ENCODE results near the gene C5orf24.

The C5orf24 gene

DNA sequence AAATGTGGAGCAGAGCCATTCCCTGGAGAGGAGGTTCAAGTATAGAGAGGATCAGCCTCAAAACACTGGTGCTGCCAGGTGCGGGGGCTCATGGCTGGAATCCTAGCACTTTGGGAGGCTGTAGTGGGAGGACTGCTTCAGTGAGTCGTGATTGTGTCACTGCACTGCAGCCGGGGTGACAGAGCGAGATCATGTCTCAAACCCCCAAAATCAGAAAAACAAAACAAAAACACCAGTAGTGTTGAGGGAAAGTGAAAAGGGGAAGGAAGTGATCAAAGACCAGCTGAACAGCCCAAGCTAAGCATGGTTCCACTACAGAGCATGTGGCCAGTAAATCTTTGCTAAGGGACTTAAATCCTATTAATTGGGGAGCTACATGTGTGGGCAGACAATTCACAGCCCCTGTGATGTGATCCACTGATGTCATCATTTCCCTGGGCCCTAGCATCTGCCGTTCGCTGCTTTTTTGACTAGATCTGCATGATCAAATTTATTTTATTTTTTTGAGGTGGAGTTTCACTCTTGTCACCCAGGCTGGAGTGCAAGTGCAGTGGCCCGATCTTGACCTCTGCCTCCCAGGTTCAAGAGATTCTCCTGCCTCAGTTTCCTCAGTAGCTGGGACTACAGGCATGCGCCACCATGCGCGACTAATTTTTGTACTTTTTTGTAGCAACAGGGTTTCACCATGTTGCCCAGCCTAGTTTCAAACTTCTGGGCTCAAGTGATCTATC lies 56.5 kb downstream of the C5orf24 start:
- TF ChIP-seq EGR2 (tag by site-specific recombination; IDR thresholded peaks at IDR 0.05; ENCODE audit: low read depth): 0 out of 2 replicates have a peak, but pooled peaks have one; percentile 30
- TF ChIP-seq, protein P1, sequence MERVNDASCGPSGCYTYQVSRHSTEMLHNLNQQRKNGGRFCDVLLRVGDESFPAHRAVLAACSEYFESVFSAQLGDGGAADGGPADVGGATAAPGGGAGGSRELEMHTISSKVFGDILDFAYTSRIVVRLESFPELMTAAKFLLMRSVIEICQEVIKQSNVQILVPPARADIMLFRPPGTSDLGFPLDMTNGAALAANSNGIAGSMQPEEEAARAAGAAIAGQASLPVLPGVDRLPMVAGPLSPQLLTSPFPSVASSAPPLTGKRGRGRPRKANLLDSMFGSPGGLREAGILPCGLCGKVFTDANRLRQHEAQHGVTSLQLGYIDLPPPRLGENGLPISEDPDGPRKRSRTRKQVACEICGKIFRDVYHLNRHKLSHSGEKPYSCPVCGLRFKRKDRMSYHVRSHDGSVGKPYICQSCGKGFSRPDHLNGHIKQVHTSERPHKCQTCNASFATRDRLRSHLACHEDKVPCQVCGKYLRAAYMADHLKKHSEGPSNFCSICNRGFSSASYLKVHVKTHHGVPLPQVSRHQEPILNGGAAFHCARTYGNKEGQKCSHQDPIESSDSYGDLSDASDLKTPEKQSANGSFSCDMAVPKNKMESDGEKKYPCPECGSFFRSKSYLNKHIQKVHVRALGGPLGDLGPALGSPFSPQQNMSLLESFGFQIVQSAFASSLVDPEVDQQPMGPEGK (tag by site-specific recombination; IDR thresholded peaks at IDR 0.05): peak; percentile 21; the same call in 1 of the 2 replicates
- TF ChIP-seq ZBTB48 (tag by site-specific recombination; IDR thresholded peaks at IDR 0.05): 0 out of 2 replicates have a peak, but pooled peaks have one; percentile 16
- peak; percentile 61; the same call in 1 of the 2 replicates for TF ChIP-seq ZNF24 (tag by site-specific recombination; IDR thresholded peaks at IDR 0.05)
- TF ChIP-seq, protein P2, sequence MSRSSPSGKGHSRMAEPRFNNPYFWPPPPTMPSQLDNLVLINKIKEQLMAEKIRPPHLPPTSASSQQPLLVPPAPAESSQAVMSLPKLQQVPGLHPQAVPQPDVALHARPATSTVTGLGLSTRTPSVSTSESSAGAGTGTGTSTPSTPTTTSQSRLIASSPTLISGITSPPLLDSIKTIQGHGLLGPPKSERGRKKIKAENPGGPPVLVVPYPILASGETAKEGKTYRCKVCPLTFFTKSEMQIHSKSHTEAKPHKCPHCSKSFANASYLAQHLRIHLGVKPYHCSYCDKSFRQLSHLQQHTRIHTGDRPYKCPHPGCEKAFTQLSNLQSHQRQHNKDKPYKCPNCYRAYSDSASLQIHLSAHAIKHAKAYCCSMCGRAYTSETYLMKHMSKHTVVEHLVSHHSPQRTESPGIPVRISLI (tag by site-specific recombination; IDR thresholded peaks at IDR 0.05): no peak
- TF ChIP-seq ZBTB21 (tag by site-specific recombination; IDR thresholded peaks at IDR 0.05): peak; percentile 84; the same call in 1 of the 2 replicates
- TF ChIP-seq, protein P3, sequence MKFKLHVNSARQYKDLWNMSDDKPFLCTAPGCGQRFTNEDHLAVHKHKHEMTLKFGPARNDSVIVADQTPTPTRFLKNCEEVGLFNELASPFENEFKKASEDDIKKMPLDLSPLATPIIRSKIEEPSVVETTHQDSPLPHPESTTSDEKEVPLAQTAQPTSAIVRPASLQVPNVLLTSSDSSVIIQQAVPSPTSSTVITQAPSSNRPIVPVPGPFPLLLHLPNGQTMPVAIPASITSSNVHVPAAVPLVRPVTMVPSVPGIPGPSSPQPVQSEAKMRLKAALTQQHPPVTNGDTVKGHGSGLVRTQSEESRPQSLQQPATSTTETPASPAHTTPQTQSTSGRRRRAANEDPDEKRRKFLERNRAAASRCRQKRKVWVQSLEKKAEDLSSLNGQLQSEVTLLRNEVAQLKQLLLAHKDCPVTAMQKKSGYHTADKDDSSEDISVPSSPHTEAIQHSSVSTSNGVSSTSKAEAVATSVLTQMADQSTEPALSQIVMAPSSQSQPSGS (tag by site-specific recombination; IDR thresholded peaks at IDR 0.05; ENCODE audit: low read depth): peak; percentile 13; the same call in 1 of the 2 replicates
- TF ChIP-seq ZFHX2 (tag by site-specific recombination; conservative IDR thresholded peaks at IDR 0.05): peak; percentile 71
- no peak for TF ChIP-seq ZNF623 (tag by site-specific recombination; IDR thresholded peaks at IDR 0.05)
- TF ChIP-seq ZNF16 (tag by site-specific recombination; IDR thresholded peaks at IDR 0.05; ENCODE audit: low read depth): no peak
- TF ChIP-seq, protein P4, sequence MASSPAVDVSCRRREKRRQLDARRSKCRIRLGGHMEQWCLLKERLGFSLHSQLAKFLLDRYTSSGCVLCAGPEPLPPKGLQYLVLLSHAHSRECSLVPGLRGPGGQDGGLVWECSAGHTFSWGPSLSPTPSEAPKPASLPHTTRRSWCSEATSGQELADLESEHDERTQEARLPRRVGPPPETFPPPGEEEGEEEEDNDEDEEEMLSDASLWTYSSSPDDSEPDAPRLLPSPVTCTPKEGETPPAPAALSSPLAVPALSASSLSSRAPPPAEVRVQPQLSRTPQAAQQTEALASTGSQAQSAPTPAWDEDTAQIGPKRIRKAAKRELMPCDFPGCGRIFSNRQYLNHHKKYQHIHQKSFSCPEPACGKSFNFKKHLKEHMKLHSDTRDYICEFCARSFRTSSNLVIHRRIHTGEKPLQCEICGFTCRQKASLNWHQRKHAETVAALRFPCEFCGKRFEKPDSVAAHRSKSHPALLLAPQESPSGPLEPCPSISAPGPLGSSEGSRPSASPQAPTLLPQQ (tag by site-specific recombination; IDR thresholded peaks at IDR 0.05): peak; percentile 49; the same call in 1 of the 2 replicates
- peak; percentile 56 for TF ChIP-seq ZNF629 (tag by site-specific recombination; IDR thresholded peaks at IDR 0.05)
- TF ChIP-seq ZNF335 (tag by site-specific recombination; conservative IDR thresholded peaks at IDR 0.05): peak; percentile 76
- POLR2A ChIA-PET: no interaction called here

DNA sequence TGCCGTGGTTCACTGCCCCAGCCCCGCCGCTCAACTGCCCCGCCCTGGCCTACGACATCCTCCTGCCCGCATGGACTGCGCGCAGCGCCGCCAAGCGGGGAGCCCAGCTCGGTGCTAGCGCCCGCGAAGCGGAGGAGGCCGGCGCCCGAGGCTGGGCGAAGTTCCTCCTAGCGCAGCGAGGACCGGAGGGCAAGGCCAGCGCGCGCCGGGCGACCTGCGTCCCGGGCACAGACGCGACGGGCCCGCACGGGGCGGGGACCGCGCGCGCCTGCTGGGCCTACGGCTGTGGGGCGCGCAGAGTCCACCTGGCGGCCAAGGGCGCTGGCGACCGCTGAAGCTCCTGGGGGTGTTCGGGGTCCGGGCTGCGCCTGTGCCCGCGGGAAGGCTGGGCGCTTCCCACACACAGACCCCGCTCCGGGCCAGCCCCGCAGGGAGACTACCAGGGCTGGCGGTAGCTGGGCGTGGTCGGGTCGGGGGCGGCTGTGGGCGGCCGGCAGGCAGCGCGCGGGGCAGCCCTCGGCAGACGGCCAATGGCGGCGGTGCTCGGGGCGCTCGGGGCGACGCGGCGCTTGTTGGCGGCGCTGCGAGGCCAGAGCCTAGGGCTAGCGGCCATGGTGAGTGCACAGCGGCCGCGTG lies 59.0 kb downstream of the C5orf24 start, which contains the start of gene PCBD2:
PCBD2 (plus strand) TSS at position 522 of the 636 bp plus-strand sequence; CDS start at position 531, 9 bp downstream.
- ChIA-PET POLR2A (interaction anchor here (0.6 to 2.3 kb wide), 15 partner anchors 30 to 768 kb away, joined by 3 to 17 read pairs (median 3); partner anchors contain the start of genes C5orf24, CAMLG and TXNDC15), CTCF (interaction anchor here (0.5 to 1.8 kb wide), 24 partner anchors 9 to 1335 kb away, joined by 3 to 10 read pairs (median 4); partner anchors contain the start of genes C5orf24 and DDX46)
- H3K4me1 ChIP-seq (ENCODE audit: control insufficient read depth, insufficient read depth, low read length): no peaks in the 10 kb centered on the region
- H3K9me3 ChIP-seq (ENCODE audit: control insufficient read depth, insufficient read depth, low read depth, low read length): no peaks in the 10 kb centered on the region
- H3K4me3 ChIP-seq (ENCODE audit: low read depth, low read length): peak within 1 kb of the TSS; percentile 83
- peaks cover 0 to 17% of the 10 kb centered on the region in 2 experiments; a peak in 2 of 3 replicates for H3K36me3 ChIP-seq (ENCODE audit: control insufficient read depth in 2 of 2, insufficient read depth in 1 of 2, low read length in 2 of 2)
- peak within 1 kb of the TSS; percentile 96 for H3K27ac ChIP-seq (ENCODE audit: extremely low read depth, low read depth, low read length)
- TF ChIP-seq ZNF777 (tag by site-specific recombination; IDR thresholded peaks at IDR 0.05; ENCODE audit: borderline replicate concordance) (no peak), YY1 (tag by site-specific recombination; IDR thresholded peaks at IDR 0.05) (peak; percentile 66; the same call in 1 of the 2 replicates), ZNF530 (tag by site-specific recombination; IDR thresholded peaks at IDR 0.05; ENCODE audit: low read depth) (no peak), SCRT1 (tag by site-specific recombination; IDR thresholded peaks at IDR 0.05; ENCODE audit: borderline replicate concordance) (no peak), KLF1 (tag by site-specific recombination; IDR thresholded peaks at IDR 0.05) (peak; percentile 49; the same call in 1 of the 2 replicates), MZF1 (tag by site-specific recombination; IDR thresholded peaks at IDR 0.05; ENCODE audit: borderline replicate concordance) (no peak; the same call in 1 of the 2 replicates), ZNF169 (tag by site-specific recombination; IDR thresholded peaks at IDR 0.05) (no peak)
- TF ChIP-seq, protein P5, sequence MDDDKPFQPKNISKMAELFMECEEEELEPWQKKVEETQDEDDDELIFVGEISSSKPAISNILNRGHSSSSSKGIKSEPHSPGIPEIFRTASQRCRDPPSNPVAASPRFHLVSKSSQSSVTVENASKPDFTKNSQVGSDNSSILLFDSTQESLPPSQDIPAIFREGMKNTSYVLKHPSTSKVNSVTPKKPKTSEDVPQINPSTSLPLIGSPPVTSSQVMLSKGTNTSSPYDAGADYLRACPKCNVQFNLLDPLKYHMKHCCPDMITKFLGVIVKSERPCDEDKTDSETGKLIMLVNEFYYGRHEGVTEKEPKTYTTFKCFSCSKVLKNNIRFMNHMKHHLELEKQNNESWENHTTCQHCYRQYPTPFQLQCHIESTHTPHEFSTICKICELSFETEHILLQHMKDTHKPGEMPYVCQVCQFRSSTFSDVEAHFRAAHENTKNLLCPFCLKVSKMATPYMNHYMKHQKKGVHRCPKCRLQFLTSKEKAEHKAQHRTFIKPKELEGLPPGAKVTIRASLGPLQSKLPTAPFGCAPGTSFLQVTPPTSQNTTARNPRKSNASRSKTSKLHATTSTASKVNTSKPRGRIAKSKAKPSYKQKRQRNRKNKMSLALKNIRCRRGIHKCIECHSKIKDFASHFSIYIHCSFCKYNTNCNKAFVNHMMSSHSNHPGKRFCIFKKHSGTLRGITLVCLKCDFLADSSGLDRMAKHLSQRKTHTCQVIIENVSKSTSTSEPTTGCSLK (tag by site-specific recombination; IDR thresholded peaks at IDR 0.05): no peak
- TF ChIP-seq, protein P6, sequence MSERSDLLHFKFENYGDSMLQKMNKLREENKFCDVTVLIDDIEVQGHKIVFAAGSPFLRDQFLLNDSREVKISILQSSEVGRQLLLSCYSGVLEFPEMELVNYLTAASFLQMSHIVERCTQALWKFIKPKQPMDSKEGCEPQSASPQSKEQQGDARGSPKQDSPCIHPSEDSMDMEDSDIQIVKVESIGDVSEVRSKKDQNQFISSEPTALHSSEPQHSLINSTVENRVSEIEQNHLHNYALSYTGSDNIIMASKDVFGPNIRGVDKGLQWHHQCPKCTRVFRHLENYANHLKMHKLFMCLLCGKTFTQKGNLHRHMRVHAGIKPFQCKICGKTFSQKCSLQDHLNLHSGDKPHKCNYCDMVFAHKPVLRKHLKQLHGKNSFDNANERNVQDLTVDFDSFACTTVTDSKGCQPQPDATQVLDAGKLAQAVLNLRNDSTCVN (tag by site-specific recombination; optimal IDR thresholded peaks at IDR 0.05): peak; percentile 86

More for the DNA sequence above, 56.5 kb downstream of the C5orf24 start:
- CTCF ChIA-PET: interaction anchor here (0.7 to 1.2 kb wide), 2 partner anchors 8 to 14 kb away, joined by 3 to 4 read pairs; no protein-coding TSS in a partner anchor
- no peak overlapping the region for H3K4me3 ChIP-seq (ENCODE audit: low read depth, low read length)
- no peaks in the 10 kb centered on the region for H3K4me1 ChIP-seq (ENCODE audit: control insufficient read depth, insufficient read depth, low read length)
- no peaks in the 10 kb centered on the region for H3K9me3 ChIP-seq (ENCODE audit: control insufficient read depth, insufficient read depth, low read depth, low read length)
- peaks cover 11 to 26% of the 10 kb centered on the region in 2 experiments; a peak in 2 of 3 replicates for H3K36me3 ChIP-seq (ENCODE audit: control insufficient read depth in 2 of 2, insufficient read depth in 1 of 2, low read length in 2 of 2)
- no peak overlapping the region for H3K27ac ChIP-seq (ENCODE audit: extremely low read depth, low read depth, low read length)
